Activated CD4-positive, alpha-beta T cell treated with anti-CD3 and anti-CD28 coated beads for 24 hours (primary cell): ENCODE results near the gene CMSS1.

Experiments used
- DNase-seq, 2 donors: peaks; one replicate each; pipeline ENCODE4 v3.0.0-alpha.2; 2020; ENCODE audit warnings: low read depth in 2 of 2

The CMSS1 gene

DNA sequence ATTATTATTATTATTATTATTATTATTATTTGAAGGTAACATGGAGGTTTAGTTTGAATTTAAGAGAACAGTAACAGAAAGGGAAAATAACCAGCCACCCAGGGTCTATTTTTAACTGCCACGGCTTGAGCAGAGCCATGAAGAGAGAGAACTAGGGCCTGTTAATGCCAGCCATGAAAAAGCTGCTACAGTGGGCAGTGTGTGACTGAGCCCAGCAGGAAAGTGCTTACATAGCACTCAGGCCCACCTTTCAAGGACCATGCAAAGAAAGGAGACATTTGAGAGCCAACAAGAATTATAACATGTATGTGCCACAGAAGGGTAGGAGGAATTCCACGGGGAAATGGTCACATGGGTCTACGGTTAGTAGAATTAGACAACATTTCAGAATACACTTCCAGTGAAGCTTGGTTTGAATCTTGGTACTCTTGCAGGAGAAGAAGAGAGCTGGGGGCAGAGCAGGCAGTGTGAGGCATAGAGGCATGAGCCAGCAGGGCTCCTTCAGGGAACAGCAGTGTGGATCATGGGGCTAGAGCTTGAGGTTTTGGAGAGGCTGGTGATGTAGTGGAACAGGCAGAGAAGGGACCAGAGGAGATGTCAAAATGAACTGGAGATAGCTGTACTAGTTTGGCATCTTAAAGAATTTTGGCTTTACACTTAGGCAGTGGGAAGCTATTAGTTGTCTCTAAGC lies 140.7 kb downstream of the CMSS1 start:
- no peak for DNase-seq

DNA sequence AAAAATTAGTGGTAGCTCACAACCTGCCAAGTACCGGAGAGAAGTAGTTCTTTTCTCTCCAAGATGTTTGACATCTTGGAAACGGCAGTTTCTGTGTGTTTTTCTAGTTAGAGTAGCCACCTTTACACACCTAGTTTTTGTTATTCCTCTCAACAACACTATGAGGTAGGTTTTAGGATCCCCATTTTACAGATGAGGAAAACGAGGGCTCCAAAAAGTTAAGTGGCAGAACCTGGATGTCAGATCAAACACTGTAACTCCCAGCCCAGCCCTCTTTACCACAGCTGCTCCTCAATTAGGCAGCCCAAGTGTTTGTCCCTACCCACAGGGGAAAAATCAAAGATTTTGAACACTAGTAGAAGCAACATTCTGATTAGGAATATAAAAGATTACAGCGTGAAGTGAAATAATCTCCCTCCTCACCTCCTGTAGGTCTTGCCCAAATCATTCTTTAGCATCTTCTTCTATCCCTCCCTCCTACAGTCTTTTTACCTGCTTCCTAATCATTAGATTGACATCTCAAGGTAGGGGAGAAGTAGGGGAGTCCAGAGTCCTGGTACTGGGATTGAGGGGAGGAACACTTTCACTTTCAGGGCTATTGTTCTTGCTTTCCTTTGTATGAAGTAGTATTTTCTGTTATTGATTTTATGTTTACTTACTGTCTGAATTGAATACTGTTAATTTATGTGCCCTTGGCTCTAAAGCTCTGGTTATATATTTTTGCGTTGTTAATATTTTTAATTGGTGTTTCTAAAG lies 142.6 kb downstream of the CMSS1 start:
- no peak for DNase-seq

DNA sequence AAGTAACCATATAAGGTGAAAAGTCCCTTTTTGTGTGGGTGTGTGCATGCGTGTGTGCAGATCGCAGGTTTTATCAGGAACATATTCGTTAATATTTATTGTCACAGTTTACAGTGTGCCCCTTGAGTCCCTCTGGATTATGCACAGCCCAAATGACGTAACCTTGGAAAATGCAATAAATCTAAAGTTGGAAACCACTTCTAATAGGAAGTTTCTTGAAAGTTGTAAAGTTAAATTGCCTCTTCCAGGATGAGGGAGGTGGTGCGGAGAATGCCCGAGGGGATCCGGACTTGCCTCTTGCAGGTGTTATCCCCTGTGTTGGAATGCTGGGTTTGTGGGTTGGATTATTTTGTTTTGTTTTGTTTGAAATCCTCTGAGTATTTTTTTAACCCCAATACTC lies 143.3 kb downstream of the CMSS1 start:
- no peak for DNase-seq

DNA sequence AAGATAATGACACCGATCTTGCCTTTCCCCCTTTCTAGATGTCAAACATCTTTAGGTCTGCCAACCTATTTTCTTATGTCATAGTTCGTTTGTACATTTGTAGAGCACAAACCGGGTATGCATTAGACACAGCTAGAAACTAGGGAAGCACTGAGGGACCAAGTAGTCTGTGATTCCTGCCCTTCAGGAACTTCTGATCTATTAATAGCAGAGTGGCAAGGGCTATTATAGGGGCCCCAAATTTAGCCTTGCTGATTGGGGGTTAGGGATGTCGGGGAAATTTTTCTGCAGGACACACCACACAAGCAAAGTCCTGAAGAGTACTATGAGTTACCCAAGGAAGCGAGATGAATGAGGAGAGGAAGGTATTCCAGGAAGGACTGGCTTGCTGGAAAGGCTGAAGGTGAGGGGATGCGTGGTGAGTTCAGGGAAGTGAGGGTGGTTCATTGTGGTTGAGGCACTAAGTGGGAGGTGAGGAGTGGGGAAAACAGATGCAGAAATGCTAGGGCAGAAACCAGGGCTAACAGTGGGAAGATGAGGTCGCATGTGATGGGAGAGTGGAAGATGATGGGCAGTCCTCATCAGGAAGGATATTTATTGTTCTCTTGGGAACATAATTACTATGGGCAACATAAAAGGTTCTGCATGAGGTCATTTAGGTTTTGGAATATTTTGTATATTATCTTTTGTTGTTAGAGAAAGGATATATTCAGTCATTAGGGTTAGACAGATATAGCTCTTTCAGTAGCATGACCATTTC lies 144.3 kb downstream of the CMSS1 start:
- no peak for DNase-seq

DNA sequence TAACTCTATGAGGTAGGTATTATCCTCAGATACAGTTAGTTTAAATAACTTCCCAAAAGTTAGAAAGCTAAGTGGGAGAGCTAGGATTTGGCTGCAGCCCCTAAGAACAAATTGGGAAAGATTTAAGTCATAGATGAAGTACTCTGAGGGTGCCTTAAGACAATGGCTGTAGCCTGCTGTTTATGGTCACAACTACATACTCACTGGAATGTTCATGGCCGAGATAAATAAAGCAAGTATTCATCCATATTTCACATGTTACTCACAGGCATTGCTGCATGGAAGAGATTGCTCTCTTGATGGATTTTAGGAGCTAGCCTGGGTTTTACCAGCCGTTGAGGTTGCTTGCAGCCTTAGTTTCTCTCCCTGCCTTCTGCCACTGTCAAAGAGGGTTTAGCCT lies 145.0 kb downstream of the CMSS1 start:
- no peak for DNase-seq

DNA sequence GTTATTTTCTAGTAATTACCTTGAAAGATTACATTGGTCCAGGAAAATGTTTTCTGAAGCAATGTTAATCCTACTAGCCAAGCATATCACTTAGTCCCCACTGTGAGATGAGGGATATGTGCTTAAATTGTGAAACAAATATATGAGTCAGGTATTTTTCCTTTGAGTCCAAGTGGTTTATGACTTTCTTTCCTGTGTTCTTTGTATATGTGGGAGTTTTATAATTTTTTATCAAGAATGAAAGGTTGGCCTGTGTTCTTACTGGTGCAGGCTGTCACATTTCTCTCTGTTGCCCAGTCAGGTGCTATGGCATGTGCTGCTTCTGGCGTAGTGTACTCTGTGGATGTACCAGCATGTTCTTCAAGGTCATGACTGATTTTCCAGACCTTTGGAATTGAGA lies 147.4 kb downstream of the CMSS1 start:
- no peak for DNase-seq

DNA sequence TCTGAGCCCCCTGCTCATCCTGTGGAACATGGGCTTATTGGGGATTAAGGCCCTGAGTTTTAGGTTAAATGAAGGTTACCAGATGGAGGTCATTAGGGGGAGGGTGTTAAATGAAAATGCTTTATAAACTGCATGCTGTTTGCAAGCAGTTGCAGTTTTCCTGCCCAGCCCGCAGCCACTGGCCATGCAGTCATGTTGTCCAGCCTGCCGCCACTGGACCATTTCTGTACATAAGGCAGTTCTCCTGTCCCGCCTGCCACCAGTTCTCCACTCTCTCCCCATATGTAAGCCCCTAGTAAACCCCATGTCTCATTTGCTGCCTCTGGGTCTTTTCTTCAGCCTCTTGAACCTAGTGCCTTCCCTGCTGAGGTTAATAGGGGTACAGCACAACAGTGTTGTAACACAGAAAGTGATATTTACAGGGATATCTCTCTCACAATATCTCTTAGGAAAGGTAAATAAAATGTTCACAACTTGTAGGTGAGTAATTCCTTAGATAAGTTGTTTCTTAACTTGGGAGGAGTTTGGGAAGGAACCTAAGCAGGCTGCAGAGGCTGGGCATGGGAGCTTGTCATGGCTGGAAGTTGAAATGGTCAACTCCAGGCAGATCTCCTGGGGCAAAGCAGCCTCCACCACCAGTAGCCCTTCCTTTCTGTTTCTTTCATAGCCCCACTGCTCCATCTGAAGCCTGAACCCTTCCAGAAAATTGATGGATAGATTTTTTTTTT lies 148.2 kb downstream of the CMSS1 start:
- no peak for DNase-seq

DNA sequence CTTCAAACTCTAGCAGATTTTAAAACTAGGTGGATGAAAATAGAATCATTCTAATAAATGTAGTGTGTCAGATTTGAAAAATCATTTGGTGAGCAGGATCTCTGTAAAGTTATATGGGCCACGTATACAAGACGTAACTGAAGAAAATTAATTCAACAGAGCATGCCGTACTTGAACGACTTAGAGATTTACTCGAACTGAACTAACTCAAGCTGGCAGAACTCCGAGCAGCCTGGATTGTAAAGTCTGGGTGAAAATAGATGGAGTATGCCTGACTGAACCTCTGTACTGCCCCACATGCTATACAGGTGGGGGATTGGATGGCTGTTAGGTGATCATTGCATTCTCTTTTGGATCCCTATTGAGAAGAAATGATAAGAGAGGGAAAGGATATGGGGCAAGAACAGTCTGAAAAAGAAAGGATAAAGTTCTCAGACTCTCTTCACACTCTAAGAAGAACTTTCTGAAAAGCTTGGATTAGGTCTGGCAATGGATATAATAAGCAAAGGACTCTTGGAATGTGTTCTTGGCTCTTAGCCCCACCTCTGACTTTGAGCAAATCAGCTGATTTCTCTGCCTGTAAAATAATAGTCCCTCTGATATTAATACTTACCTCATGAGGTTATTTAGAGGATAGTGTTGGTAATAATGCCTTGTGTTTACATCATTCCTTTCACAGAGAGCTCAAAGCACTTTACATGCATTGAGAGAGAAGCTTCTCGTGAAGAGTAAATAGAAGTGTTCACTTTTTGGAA lies 149.2 kb downstream of the CMSS1 start:
- DNase-seq = no peak

DNA sequence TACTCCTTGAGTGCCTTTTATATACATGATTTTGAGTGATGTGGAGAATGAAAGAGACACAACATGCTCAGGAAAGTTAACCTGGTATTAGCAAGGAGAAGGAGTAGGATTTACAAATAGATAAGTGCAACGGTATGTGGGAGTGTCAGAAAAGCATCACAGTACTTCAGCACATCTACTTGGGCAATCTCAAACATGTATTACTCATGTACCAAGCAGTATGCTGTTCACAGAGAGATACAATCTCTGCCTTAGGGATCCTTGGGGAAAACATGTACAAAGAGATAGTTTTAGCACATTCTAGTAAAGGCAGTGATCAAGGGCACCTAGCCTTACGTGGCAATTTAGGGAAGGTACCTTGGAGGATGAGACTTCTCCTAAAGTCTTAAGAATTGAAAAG lies 150.1 kb downstream of the CMSS1 start:
- DNase-seq = no peak

DNA sequence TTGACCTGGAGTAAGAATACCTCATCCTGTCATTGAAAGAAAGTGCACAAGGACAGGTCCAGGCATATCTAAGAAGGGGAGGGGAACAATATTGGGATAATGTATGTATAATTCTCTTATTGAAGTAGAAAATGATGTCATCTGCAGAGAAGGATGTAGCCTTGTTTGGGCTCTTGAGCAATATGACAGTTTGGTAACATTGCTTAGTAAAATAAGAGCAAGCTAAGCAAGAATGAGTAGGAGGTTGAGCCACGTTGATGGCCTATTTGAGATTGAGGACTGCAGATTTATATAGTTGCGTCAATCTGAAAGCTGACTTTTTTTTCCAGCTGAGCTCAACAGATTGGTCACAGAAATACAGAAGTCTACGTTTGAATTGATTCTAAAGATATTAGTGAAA lies 151.5 kb downstream of the CMSS1 start:
- DNase-seq = no peak

DNA sequence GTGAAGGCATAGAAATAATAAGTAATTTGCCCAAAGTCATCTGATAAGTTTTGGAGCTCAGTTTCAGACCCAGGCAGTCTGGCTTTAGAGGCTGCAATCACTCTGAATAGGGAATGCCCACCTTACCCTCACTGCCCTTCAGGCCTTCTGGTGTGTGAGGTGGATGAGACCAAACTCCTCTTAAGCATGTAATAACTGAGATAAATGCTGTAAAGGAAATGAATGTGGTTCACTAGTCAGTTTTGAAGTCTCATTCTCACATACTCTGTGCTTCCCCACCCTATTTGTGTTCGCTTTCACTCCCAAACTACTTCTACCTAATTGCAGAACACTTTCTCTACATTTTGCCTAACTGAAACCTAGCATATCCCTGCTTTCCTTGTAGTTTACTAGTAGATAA lies 152.5 kb downstream of the CMSS1 start:
- no peak for DNase-seq

DNA sequence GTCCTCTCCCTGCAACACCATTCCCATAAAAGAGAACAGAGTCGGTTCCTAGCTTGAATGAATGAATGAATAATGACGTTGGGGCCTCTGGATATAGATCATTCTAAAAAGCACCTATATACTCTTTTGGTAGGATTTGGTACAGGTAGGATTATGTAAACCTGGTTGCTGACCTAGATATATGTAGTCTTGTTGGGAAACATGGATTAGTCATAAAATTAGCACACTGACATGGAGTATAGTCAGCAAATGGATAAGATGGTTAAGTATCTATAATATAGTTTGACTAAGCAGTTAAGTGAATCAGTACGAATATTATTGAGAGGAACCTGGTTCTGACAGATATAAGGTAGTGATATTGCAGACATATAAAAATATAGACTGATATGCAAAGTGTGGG lies 154.1 kb downstream of the CMSS1 start:
- DNase-seq = no peak

DNA sequence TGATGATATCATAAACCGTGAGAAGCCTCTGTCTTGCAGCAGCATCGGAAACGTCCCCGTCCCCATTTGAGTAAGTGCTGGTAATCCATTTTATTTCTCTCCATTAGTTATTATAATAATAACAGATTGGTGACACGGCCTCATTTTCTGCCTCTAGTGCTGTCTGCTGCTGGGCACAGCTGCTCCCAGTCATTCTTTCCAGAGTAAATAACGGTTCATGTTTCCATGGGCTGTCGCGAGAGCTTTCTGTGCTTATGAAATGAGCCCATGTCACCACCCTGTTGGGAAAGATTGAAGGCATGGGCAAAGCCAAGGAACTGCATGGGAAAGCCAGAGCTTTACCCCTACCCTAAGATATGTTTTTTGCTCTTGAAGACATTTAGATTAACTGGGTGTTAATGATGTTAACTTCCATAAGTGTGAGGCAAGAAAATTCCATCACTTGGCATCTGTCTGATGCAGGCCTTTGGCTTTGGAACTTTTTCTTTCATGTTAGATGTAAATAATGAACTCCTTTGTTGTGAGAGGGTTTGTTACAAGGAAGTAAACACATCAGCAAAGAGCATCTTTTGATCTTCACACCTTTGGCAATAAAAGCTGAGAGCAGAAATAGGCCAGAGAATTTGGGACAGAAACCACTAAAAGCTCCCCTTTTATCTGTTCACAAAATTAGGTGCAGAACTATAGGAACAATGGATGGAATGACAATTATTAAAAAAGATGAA lies 154.9 kb downstream of the CMSS1 start:
- no peak for DNase-seq

DNA sequence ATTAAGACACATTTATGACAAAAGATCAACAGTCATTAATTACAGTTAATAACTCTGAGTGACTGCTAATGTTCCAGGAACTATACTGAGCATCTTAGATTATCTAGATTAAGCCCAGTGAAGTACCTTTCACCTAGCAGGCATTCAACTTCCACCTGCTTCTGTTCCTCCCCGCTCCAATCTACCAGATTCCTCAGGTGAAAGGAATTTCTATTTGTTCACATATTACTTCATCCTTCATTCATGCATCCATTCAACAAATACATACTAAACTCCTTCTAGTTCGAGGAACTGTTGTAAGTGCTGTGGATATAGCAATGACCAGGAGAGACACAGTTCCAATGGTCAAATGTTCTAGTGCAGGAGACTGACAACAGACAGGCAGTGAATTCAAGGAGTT lies 157.3 kb downstream of the CMSS1 start:
- no peak for DNase-seq

DNA sequence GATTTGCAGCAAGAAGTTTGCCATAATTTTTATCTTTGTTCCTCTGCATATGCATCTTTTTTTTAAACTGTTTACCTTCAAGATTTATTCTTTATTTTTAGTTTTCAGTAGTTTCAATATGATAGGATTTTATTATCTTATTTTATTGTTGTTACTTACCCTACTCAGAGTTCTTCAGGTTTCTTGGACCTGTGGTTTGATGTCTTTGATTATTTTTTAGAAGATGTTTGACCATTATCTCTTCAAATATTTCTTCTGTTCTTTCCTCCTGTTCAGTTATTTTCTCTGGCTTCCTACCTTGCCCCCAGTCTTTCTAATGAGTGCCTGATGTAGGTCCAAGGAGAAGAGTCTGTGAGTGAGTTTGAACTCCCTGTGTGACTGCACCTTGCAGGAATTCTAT lies 158.9 kb downstream of the CMSS1 start:
- no peak for DNase-seq

DNA sequence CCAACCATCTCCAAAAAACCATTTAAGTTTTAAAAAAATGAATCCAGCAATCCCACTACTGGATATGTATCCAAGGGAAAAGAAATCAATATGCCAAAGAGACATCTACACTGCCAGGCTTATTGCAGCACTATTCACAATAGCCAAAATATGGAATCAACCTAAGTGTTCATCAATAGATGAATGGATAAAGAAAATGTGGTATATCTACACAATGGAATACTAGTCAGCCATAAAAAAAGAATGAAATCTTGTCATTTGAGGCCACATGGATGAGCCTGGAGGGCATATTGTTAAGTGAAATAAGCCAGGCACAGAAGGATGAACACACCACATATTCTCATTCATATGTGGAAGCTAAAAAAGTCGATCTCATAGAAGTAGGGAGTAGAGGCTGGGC lies 160.6 kb downstream of the CMSS1 start:
- no peak for DNase-seq

DNA sequence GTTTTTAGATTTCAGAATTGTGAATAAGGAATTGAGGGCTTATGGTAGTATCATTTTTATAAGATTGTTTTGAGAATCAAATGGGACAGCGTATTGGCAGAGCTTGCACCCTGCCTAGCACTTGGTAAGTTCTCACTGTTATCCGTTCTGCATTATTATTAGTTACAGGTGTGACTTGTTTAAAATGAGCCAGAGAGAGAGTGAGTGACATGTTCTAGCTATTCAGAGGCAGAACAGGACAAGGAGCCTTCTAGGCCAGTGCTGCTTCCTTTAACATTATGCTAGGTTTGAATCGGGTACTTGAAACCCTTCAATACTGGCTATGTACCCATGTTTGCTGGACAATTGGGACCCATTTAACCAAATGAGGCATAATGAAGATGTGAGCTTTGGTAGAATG lies 162.9 kb downstream of the CMSS1 start:
- no peak for DNase-seq

DNA sequence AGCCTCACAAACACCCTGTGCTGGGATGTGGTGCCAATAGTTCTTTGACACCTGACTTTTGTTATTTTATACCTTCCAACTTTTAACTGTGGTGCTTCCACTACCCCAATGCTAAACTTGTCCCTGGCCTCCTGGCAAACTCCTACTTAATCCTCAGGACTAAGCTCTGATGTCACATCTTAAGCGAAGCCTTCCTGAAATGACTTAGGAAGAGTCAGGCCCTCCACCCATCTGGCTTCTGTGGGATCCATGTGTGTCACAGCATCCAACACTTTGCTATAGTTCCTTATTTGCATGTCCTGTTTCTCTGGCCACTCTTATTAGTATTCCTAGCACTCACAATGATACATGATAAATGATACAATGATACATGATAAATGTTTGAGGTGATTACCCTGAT lies 163.5 kb downstream of the CMSS1 start:
- no peak for DNase-seq

DNA sequence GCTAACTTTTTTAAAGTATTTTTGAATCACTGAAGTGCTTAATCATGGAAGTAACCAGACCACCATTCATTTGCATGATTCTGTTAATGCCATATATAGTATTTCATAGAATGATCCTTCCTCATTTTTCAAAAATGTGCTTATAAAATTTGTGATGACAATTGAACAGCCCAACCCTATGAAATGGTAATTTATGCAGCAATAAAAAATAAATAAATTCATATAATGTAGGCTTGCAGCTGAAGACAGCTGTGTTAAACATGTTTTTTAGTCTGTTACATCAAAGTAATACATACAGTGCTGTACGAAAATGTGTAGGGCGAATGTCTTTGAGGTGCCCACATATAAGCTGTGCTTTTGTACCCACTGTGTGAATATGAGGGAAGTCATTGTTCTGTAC lies 165.0 kb downstream of the CMSS1 start:
- no peak for DNase-seq

DNA sequence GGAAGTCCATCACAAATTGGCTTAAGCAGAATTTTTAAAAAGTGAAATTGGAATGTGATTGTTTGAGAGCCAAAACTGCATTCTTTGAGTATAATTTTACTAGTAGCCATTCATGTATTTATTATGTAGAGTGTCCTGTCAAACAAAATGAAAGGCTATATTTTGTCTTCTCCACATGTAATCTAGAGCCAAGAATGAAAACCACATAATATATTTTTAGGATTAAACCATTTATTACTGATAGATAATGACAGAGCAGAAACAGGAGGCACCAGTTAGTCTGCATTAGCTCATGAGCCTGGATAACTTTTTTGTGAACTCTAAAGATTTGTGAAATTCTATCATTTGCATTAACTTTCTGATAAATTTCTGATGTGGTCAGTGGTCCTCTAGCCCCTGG lies 166.5 kb downstream of the CMSS1 start:
- DNase-seq = no peak

DNA sequence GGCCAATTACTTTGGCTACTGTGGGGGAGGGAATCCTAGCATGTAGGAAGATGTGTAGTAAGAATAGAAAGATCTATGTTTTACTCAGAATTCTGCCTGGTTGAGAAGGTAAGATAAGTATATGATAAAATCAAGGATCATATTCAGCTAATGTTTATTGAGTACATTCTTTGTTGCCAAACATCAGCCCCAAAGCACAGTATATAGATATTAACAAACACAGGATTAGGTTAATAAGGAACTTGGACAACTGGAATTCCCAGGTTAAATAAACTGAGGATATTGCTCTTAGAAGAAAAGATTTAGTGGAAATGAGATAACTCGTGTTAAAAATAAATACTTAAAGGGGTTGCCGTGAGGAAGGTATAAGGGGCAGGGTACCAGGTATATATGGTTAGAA lies 167.0 kb downstream of the CMSS1 start:
- DNase-seq = no peak
